Measurements from ENCODE around the gene USF2.

DNA sequence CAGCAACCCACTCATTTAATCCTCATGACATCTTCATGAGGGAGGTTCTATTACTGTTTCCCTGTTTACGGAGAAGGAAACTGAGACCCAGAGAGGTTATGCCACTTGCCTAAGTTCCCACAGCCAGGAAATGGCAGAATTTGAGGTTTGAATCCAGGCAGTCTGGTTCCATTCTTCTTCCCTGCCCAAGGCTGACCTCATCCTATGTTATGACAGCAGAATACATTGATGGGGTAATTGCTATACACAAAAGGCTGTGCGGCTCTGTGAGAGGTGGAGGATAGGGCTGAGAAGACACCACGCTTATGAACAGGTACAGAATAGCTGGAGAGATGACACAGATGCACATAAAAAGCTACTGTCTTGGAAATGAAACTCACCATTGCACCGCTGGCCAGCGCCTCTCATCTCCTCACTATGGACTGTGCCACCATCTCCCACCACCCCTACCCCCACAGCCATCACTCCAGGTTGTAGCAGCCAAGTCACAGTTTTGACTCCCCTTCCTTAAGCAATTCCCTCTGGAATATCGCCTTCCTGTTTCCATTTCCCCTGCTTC lies 34.7 kb downstream of the USF2 start:
- TF ChIP-seq EZH2 (IDR thresholded peaks at IDR 0.05), result no peak
- no peak for TF ChIP-seq POLR2AphosphoS5 (IDR thresholded peaks at IDR 0.05; ENCODE audit: borderline replicate concordance, low read depth, low read length)

All from SK-N-MC (cell line).